HepG2 (cell line): ENCODE results near the gene ARID3C. TPM values are rescaled to one million over a fixed set of nuclear protein-coding genes. Genes with fewer than 3 reads are reported as not detected.

ENCODE experiments used
- ATRX ChIP-seq: sonication (generic); formaldehyde crosslinking; IDR thresholded peaks from 2 replicates; pipeline ENCODE4 v1.4.0; 2020; ENCODE audit warnings: missing genetic modification reagents, borderline replicate concordance
- CAMTA2 ChIP-seq: sonication (generic); formaldehyde crosslinking; IDR thresholded peaks from 2 replicates; pipeline ENCODE4 v1.4.0; 2020; ENCODE audit warnings: mild to moderate bottlenecking, missing genetic modification reagents, borderline replicate concordance
- CBX5 ChIP-seq: sonication (generic); formaldehyde crosslinking; IDR thresholded peaks from 2 replicates; pipeline ENCODE4 v1.4.0; 2020; ENCODE audit warnings: missing genetic modification reagents, borderline replicate concordance
- DR1 ChIP-seq: sonication (generic); formaldehyde crosslinking; IDR thresholded peaks from 2 replicates; pipeline ENCODE4 v1.8.0; 2021; ENCODE audit warnings: mild to moderate bottlenecking, missing genetic modification reagents, inconsistent platforms
- ISX ChIP-seq: sonication (generic); formaldehyde crosslinking; conservative IDR thresholded peaks from 2 replicates; pipeline ENCODE4 v1.5.0; 2020; ENCODE audit warnings: missing genetic modification reagents
- KLF9 ChIP-seq: IDR thresholded peaks from 2 replicates; pipeline ENCODE4 v1.6.1; 2016; ENCODE audit warnings: low read depth
- PHF5A ChIP-seq: IDR thresholded peaks from one replicate; pipeline ENCODE4 v1.6.1; 2018; ENCODE audit warnings: low read depth, missing genetic modification reagents; ENCODE audit not compliant: unreplicated experiment
- POLR2AphosphoS5 ChIP-seq: IDR thresholded peaks from 2 replicates; pipeline ENCODE4 v1.6.1; 2012; ENCODE audit warnings: low read depth, low read length
- REL ChIP-seq: sonication (generic); formaldehyde crosslinking; conservative IDR thresholded peaks from 2 replicates; pipeline ENCODE4 v1.8.0; 2022; ENCODE audit warnings: mild to moderate bottlenecking, missing genetic modification reagents, moderate library complexity
- SMAD9 ChIP-seq: sonication (generic); formaldehyde crosslinking; IDR thresholded peaks from 2 replicates; pipeline ENCODE4 v1.5.1; 2020; ENCODE audit warnings: mild to moderate bottlenecking, missing genetic modification reagents
- SRSF4 ChIP-seq: fragments of 200-400 bp; formaldehyde crosslinking; IDR thresholded peaks from one replicate; pipeline ENCODE4 v1.6.1; 2018; ENCODE audit warnings: mild to moderate bottlenecking, low read depth, low read length, moderate library complexity; ENCODE audit not compliant: poor library complexity, severe bottlenecking
- TCF7L2 ChIP-seq: IDR thresholded peaks from 2 replicates; pipeline ENCODE4 v1.6.1; 2011; ENCODE audit warnings: mild to moderate bottlenecking, low read depth, low read length, moderate library complexity
- TEAD2 ChIP-seq: sonication (generic); formaldehyde crosslinking; IDR thresholded peaks from 2 replicates; pipeline ENCODE4 v1.9.0; 2021; ENCODE audit warnings: missing genetic modification reagents
- TP53 ChIP-seq: sonication (generic); formaldehyde crosslinking; conservative IDR thresholded peaks from 2 replicates; pipeline ENCODE4 v1.4.0; 2020; ENCODE audit warnings: missing genetic modification reagents
- ZMYM2 ChIP-seq: sonication (generic); formaldehyde crosslinking; IDR thresholded peaks from 2 replicates; pipeline ENCODE4 v1.8.0; 2022; ENCODE audit warnings: mild to moderate bottlenecking, missing genetic modification reagents
- ZNF234 ChIP-seq: sonication (generic); formaldehyde crosslinking; conservative IDR thresholded peaks from 2 replicates; pipeline ENCODE4 v1.5.1; 2020; ENCODE audit warnings: mild to moderate bottlenecking, missing genetic modification reagents
- ZNF253 ChIP-seq: sonication (generic); formaldehyde crosslinking; IDR thresholded peaks from 2 replicates; pipeline ENCODE4 v1.8.0; 2022; ENCODE audit warnings: mild to moderate bottlenecking, missing genetic modification reagents, borderline replicate concordance
- ZNF382 ChIP-seq: sonication (generic); formaldehyde crosslinking; IDR thresholded peaks from 2 replicates; pipeline ENCODE4 v1.5.0; 2020; ENCODE audit warnings: missing genetic modification reagents, mild to moderate bottlenecking, borderline replicate concordance
- ZNF383 ChIP-seq: sonication (generic); formaldehyde crosslinking; IDR thresholded peaks from 2 replicates; pipeline ENCODE4 v1.4.0; 2020; ENCODE audit warnings: missing genetic modification reagents, mild to moderate bottlenecking, borderline replicate concordance
- ZNF496 ChIP-seq: sonication (generic); formaldehyde crosslinking; IDR thresholded peaks from 2 replicates; pipeline ENCODE4 v1.8.1; 2023; ENCODE audit warnings: mild to moderate bottlenecking, moderate library complexity, missing genetic modification reagents; ENCODE audit not compliant: insufficient replicate concordance
- ZNF687 ChIP-seq: sonication (generic); formaldehyde crosslinking; IDR thresholded peaks from 2 replicates; pipeline ENCODE4 v1.5.1; 2020; ENCODE audit warnings: mild to moderate bottlenecking, missing genetic modification reagents, moderate library complexity
- ZNF768 ChIP-seq: sonication (generic); formaldehyde crosslinking; IDR thresholded peaks from 2 replicates; pipeline ENCODE4 v1.4.0; 2020; ENCODE audit warnings: missing genetic modification reagents
- ZSCAN25 ChIP-seq: sonication (generic); formaldehyde crosslinking; IDR thresholded peaks from 2 replicates; pipeline ENCODE4 v1.8.0; 2022; ENCODE audit warnings: mild to moderate bottlenecking, missing genetic modification reagents
- polyA plus RNA-seq, 8 experiments: library from polyadenylated mRNA; depleted of rRNA in 3 of 8; stranded (reverse) in 7 of 8; unstranded in 1 of 8; fragments of >200 nt; fragmentation: Illumina TruSeq in 4 of 8; extraction: Trizol in 4 of 8; gene quantifications; 2 replicates each; pipeline versions ENCODE4 v1.2.1 to v1.2.3, GENCODE V29; 2011 to 2016; ENCODE audit warnings: low read depth in 4 of 8, missing spikeins in 1 of 8, mixed read lengths in 1 of 8; ENCODE audit not compliant: insufficient read depth in 1 of 8
- total RNA-seq, 5 experiments: library from RNA; depleted of rRNA; stranded (reverse); fragments of >200 nt; fragmentation: Illumina TruSeq; extraction: Trizol; gene quantifications; 2 replicates each; pipeline ENCODE4 v1.2.3, GENCODE V29; 2016; ENCODE audit warnings: low read depth in 1 of 5
- TF ChIP-seq, protein P1 (sequence below): sonication (generic); formaldehyde crosslinking; IDR thresholded peaks from 2 replicates; pipeline ENCODE4 v1.4.0; 2020; ENCODE audit warnings: mild to moderate bottlenecking, missing genetic modification reagents
- TF ChIP-seq, protein P2 (sequence below), 2 experiments: fragments of 450-650 bp in 1 of 2; sonication (generic) in 1 of 2; formaldehyde crosslinking; IDR thresholded peaks; 2 replicates each; pipeline versions ENCODE4 v1.5.0 to v1.8.0; 2020 to 2022; ENCODE audit warnings: mild to moderate bottlenecking in 1 of 2, missing genetic modification reagents in 1 of 2

ARID3C gene
- total and polyA plus RNA-seq, 2 of the 13 experiments (the other 11 are each of a cell fraction or from before 2014, with no cell fraction given), result not detected

DNA sequence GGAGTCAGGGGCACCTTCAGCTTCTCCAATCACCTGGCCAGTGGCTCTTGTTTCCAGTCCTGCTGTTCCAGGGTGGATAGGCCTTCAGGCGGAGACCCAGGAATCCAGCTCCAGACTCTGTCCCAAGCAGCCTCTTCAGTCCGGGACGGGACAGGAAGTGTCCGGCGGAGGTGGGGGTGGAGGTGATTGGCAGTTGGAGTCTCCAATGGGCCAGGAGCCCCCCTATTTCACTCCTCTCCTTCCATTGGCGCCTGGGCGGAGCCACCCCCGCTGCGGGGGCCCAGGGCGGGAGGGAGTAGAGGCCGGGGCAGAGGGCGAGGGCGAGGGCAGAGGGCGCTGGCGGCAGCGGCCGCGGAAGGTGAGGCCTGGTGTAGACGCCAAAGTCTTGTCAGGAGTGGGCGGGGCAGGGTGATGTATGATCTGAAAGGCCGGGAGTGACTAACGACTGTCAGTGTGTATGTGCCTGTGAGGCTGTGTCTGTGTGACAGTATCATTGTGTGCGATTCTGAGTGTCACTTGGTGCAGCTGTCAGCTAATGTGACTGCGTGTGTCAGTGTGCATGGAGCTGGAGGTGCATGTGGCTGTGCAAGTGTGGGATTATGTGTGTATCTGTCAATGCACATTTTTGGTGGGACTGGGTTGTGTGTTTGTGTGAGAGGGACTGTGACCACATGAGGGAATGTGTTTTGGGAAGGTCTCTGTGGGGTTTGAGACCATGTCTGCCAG lies 23.2 kb upstream of the ARID3C start, which contains the start of gene IL11RA (continued):
- TF ChIP-seq, protein P1, sequence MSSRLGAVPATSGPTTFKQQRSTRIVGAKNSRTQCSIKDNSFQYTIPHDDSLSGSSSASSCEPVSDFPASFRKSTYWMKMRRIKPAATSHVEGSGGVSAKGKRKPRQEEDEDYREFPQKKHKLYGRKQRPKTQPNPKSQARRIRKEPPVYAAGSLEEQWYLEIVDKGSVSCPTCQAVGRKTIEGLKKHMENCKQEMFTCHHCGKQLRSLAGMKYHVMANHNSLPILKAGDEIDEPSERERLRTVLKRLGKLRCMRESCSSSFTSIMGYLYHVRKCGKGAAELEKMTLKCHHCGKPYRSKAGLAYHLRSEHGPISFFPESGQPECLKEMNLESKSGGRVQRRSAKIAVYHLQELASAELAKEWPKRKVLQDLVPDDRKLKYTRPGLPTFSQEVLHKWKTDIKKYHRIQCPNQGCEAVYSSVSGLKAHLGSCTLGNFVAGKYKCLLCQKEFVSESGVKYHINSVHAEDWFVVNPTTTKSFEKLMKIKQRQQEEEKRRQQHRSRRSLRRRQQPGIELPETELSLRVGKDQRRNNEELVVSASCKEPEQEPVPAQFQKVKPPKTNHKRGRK (CRISPR knock-in tag), result no peak
- TF ChIP-seq KLF9 (CRISPR knock-in tag) (peak; percentile 15; the same call in 1 of the 2 replicates), DR1 (CRISPR knock-in tag) (no peak; the same call in 1 of the 2 replicates), PHF5A (CRISPR knock-in tag) (peak; percentile 38), CAMTA2 (no peak; the same call in 1 of the 2 replicates), TP53 (CRISPR knock-in tag) (no peak), ZNF382 (no peak), ATRX (CRISPR knock-in tag) (no peak), ZNF687 (CRISPR knock-in tag) (peak; percentile 93), TEAD2 (no peak), ZNF496 (CRISPR knock-in tag) (no peak), SMAD9 (CRISPR knock-in tag) (no peak), ZNF768 (CRISPR knock-in tag) (no peak; the same call in 1 of the 2 replicates), ZNF253 (no peak), POLR2AphosphoS5 (peak; percentile 91), ZNF383 (no peak), CBX5 (no peak), ISX (CRISPR knock-in tag) (no peak), REL (CRISPR knock-in tag) (no peak), ZNF234 (CRISPR knock-in tag) (no peak), SRSF4 (no peak), TCF7L2 (no peak), ZMYM2 (CRISPR knock-in tag) (0 out of 2 replicates have a peak, but pooled peaks have one; percentile 23), ZSCAN25 (CRISPR knock-in tag) (no peak; the same call in 1 of the 2 replicates)
- TF ChIP-seq, protein P2, sequence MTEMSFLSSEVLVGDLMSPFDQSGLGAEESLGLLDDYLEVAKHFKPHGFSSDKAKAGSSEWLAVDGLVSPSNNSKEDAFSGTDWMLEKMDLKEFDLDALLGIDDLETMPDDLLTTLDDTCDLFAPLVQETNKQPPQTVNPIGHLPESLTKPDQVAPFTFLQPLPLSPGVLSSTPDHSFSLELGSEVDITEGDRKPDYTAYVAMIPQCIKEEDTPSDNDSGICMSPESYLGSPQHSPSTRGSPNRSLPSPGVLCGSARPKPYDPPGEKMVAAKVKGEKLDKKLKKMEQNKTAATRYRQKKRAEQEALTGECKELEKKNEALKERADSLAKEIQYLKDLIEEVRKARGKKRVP (CRISPR knock-in tag; IDR thresholded peaks at IDR 0.05), result no peak
